ENCODE data around the gene CPNE7. TPM values are rescaled to one million over a fixed set of nuclear protein-coding genes. Genes with fewer than 3 reads are reported as not detected.
A peak's percentile ranks its signal among the peaks of the same experiment; 100 is the strongest.

CPNE7 gene
- total and polyA plus RNA-seq, 2 donors (not counting 1 experiment from before 2014, with no cell fraction given), result 0.51 to 0.76 TPM

DNA sequence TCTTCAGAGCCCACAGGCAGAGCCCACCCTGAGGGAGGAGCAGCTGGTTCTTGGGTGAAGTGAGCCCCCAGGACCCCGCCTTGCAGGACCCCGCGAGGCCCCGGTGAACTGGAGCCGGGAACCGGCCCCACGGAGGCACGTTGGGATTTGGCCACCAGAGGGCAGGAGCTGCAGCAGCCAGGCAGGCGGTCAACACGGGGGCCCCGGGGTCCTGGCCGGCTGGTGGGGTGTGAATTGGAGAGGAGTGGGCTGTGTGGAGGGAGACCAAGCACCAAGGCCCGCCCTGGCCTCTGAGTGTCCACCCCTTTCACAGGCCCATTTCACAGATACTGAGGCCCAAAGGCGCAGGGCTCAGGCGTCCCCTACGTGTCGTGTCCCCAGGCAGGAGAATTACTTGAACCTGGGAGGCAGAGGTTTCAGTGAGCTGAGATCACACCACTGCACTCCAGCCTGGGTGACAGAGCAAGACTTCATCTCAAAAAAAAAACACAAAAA, 40.1 kb downstream of the CPNE7 start:
- peaks cover 0 to 8% of the 10 kb centered on the region in 2 donors for H3K4me1 ChIP-seq (ENCODE audit: control insufficient read depth in 2 of 2, insufficient read depth in 2 of 2, low read length in 2 of 2)
- Mint-ChIP-seq H3K4me1 (peaks cover 9% of the 10 kb centered on the region), H3K27me3 (peaks cover 12% of the 10 kb centered on the region), H3K4me3 (no peak overlapping the region), H3K27ac (no peak overlapping the region), H3K9me3 (ENCODE audit: insufficient read depth) (no peaks in the 10 kb centered on the region)
- ATAC-seq (ENCODE audit: low read depth) (no peak), DNase-seq (peak; percentile 59)
- H2AFZ ChIP-seq (ENCODE audit: insufficient read depth, low read depth, low read length, poor library complexity, severe bottlenecking), result no peak overlapping the region
- no peak overlapping the region for H3K4me2 ChIP-seq (replicated peaks; ENCODE audit: low read depth, low read length, poor library complexity, severe bottlenecking)
- H3K9ac ChIP-seq (ENCODE audit: low read length), result no peak overlapping the region
- H3K36me3 ChIP-seq (replicated peaks in 1 of 2; ENCODE audit: control extremely low read depth in 1 of 2, control insufficient read depth in 1 of 2, extremely low read depth in 1 of 2, insufficient read depth in 2 of 2, low read length in 1 of 2), result no peaks in the 10 kb centered on the region
- WGBS (ENCODE audit: insufficient coverage), result 34% methylated on average over 11 of the region's 17 CpGs
- H3K4me3 ChIP-seq (ENCODE audit: control extremely low read depth in 1 of 5, extremely low read depth in 1 of 5, insufficient read depth in 1 of 5, low read depth in 2 of 5, low read length in 4 of 5), result no peak overlapping the region
- H3K27ac ChIP-seq (ENCODE audit: low read length in 2 of 2), result no peak overlapping the region
- POLR2A ChIA-PET, result no interaction called here
- peaks cover 0 to 12% (median 0%) of the 10 kb centered on the region in 3 donors for H3K9me3 ChIP-seq (ENCODE audit: control extremely low read depth in 1 of 3, control insufficient read depth in 2 of 3, insufficient read depth in 1 of 3, low read length in 2 of 3)
- no peaks in the 10 kb centered on the region for H3K79me2 ChIP-seq (ENCODE audit: control insufficient read depth, insufficient read depth, low read length)
- TF ChIP-seq, protein P1, sequence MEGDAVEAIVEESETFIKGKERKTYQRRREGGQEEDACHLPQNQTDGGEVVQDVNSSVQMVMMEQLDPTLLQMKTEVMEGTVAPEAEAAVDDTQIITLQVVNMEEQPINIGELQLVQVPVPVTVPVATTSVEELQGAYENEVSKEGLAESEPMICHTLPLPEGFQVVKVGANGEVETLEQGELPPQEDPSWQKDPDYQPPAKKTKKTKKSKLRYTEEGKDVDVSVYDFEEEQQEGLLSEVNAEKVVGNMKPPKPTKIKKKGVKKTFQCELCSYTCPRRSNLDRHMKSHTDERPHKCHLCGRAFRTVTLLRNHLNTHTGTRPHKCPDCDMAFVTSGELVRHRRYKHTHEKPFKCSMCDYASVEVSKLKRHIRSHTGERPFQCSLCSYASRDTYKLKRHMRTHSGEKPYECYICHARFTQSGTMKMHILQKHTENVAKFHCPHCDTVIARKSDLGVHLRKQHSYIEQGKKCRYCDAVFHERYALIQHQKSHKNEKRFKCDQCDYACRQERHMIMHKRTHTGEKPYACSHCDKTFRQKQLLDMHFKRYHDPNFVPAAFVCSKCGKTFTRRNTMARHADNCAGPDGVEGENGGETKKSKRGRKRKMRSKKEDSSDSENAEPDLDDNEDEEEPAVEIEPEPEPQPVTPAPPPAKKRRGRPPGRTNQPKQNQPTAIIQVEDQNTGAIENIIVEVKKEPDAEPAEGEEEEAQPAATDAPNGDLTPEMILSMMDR (IDR thresholded peaks at IDR 0.05), result peak; percentile 70
- no peak for TF ChIP-seq EZH2 (IDR thresholded peaks at IDR 0.05; ENCODE audit: borderline replicate concordance, insufficient read depth, low read depth, low read length, poor library complexity, severe bottlenecking)
- intact Hi-C loops (cut with micrococcal nuclease), result loop anchor here (2.0 kb wide), 1 partner anchor 245 kb away; no protein-coding TSS in a partner anchor
- no peaks in the 10 kb centered on the region for H4K20me1 ChIP-seq (ENCODE audit: control insufficient read depth, insufficient read depth, low read length, poor library complexity, severe bottlenecking)
- CTCF ChIA-PET, result interaction anchor here (1.1 to 3.2 kb wide), 6 partner anchors 14 to 295 kb away, joined by 3 to 11 read pairs (median 5); no protein-coding TSS in a partner anchor
- H3K27me3 ChIP-seq (replicated peaks in 1 of 4; ENCODE audit: control extremely low read depth in 1 of 4, control insufficient read depth in 3 of 4, insufficient read depth in 4 of 4, low read length in 3 of 4), result peaks cover 0 to 4% (median 0%) of the 10 kb centered on the region in 4 experiments

DNA sequence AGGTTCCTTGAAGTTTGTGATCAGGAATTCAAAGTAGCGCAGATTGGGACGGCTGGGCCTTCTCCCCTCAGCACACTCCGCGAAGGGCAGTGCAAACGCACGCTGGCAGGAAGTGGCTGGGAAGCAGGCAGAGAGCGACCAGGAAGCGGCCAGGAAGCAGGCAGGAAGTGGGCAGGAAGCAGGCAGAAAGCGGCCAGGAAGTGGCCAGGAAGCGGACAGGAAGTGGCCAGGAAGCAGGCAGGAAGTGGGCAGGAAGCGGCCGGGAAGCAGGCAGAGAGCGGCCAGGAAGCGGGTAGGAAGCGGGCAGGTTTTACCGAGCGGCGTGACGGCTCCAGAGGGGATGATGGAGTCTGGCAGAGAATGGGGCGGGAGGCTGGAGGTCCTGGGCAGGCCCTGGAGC, 41.1 kb downstream of the CPNE7 start:
- ChIA-PET POLR2A (no interaction called here), CTCF (interaction anchor here (3.2 kb wide), 1 partner anchor 84 kb away, joined by 11 read pairs; no protein-coding TSS in a partner anchor)
- Histone ChIP-seq H3K79me2 (ENCODE audit: control insufficient read depth, insufficient read depth, low read length) (no peaks in the 10 kb centered on the region), H3K9me3 (ENCODE audit: control extremely low read depth in 1 of 3, control insufficient read depth in 2 of 3, insufficient read depth in 1 of 3, low read length in 2 of 3) (peaks cover 0 to 12% (median 0%) of the 10 kb centered on the region in 3 donors), H3K9ac (ENCODE audit: low read length) (no peak overlapping the region), H3K27me3 (replicated peaks in 1 of 4; ENCODE audit: control extremely low read depth in 1 of 4, control insufficient read depth in 3 of 4, insufficient read depth in 4 of 4, low read length in 3 of 4) (peaks cover 0 to 4% (median 0%) of the 10 kb centered on the region in 4 experiments), H3K4me3 (ENCODE audit: control extremely low read depth in 1 of 5, extremely low read depth in 1 of 5, insufficient read depth in 1 of 5, low read depth in 2 of 5, low read length in 4 of 5) (no peak overlapping the region), H3K4me2 (replicated peaks; ENCODE audit: low read depth, low read length, poor library complexity, severe bottlenecking) (no peak overlapping the region), H2AFZ (ENCODE audit: insufficient read depth, low read depth, low read length, poor library complexity, severe bottlenecking) (no peak overlapping the region), H3K4me1 (ENCODE audit: control insufficient read depth in 2 of 2, insufficient read depth in 2 of 2, low read length in 2 of 2) (peaks cover 0 to 8% of the 10 kb centered on the region in 2 donors), H4K20me1 (ENCODE audit: control insufficient read depth, insufficient read depth, low read length, poor library complexity, severe bottlenecking) (no peaks in the 10 kb centered on the region), H3K27ac (ENCODE audit: low read length in 2 of 2) (peak overlapping the region; percentile 24 to 58), H3K36me3 (replicated peaks in 1 of 2; ENCODE audit: control extremely low read depth in 1 of 2, control insufficient read depth in 1 of 2, extremely low read depth in 1 of 2, insufficient read depth in 2 of 2, low read length in 1 of 2) (no peaks in the 10 kb centered on the region)
- Mint-ChIP-seq H3K27ac (no peak overlapping the region), H3K9me3 (ENCODE audit: insufficient read depth) (no peaks in the 10 kb centered on the region), H3K4me3 (no peak overlapping the region), H3K4me1 (peaks cover 9% of the 10 kb centered on the region), H3K27me3 (peaks cover 9% of the 10 kb centered on the region)
- TF ChIP-seq, protein P1 (IDR thresholded peaks at IDR 0.05), result no peak
- intact Hi-C loops (cut with micrococcal nuclease), result loop anchor here (2.0 kb wide), 1 partner anchor 244 kb away; no protein-coding TSS in a partner anchor
- 53% methylated on average over 20 of the region's 20 CpGs for WGBS (ENCODE audit: insufficient coverage)
- no peak for ATAC-seq (ENCODE audit: low read depth)
- DNase-seq, result no peak

Data from B cell (primary cell).